NT2/D1 (cell line): ENCODE data around the gene SLC24A4.

ENCODE experiments used
- YY1 ChIP-seq: IDR thresholded peaks from 2 replicates; pipeline ENCODE4 v1.6.1; 2011; ENCODE audit not compliant: insufficient read length, insufficient read depth
- ZNF274 ChIP-seq: IDR thresholded peaks from 2 replicates; pipeline ENCODE4 v1.6.1; 2011; ENCODE audit warnings: mild to moderate bottlenecking, low read depth, low read length

DNA sequence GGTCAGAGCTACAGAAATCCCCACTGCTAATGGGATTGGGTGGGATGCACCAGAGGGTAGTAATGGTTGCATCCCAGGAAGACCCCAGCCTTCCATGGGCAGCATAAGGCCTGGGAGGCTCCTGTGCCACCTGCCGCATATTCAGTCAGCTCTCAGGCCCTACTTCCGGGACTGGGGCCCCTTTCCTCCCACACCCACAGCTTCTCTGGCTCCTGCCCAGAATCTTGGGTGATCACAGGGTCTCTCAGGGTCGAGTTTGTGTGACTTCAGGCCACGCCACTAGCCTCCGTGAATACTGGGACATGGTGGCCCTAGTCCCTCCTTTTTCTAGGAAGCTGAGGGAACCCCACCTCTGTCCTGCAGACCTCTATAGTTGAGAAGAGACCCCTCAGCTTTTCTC lies 123.8 kb downstream of the SLC24A4 start:
- TF ChIP-seq YY1 (no peak), ZNF274 (no peak)
